Activated naive CD4-positive, alpha-beta T cell treated with Interleukin-2 at 50 U/mL for 16 hours (primary cell): Measurements from ENCODE around the gene SYCN.

Experiments used
- DNase-seq: peaks from one replicate; pipeline ENCODE4 v3.0.0-alpha.2; 2020

Gene SYCN

DNA sequence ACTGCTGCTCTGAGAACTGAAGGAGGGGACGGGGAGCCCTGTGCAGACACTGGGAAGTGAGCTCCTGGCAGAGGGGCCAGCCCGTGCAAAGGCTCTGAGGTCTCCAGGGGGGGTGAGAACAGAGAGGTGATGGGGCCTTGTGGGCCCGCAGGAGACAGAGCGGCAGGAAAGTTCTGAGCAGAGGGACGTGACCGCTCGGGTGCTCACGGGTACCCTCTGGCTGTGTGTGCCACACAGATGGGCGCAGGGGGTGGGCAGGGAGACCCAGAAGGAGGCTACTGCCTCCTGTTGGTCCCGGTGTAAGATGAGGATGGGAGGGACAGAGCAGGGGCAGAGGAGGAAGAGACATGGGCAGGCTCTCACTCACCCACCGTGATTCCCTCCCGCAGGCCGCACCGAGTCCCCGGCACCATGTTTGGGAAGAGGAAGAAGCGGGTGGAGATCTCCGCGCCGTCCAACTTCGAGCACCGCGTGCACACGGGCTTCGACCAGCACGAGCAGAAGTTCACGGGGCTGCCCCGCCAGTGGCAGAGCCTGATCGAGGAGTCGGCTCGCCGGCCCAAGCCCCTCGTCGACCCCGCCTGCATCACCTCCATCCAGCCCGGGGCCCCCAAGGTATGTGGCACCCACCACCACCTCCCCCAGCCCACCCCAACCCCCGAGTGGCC lies 34.8 kb downstream of the SYCN start:
- DNase-seq = no peak

DNA sequence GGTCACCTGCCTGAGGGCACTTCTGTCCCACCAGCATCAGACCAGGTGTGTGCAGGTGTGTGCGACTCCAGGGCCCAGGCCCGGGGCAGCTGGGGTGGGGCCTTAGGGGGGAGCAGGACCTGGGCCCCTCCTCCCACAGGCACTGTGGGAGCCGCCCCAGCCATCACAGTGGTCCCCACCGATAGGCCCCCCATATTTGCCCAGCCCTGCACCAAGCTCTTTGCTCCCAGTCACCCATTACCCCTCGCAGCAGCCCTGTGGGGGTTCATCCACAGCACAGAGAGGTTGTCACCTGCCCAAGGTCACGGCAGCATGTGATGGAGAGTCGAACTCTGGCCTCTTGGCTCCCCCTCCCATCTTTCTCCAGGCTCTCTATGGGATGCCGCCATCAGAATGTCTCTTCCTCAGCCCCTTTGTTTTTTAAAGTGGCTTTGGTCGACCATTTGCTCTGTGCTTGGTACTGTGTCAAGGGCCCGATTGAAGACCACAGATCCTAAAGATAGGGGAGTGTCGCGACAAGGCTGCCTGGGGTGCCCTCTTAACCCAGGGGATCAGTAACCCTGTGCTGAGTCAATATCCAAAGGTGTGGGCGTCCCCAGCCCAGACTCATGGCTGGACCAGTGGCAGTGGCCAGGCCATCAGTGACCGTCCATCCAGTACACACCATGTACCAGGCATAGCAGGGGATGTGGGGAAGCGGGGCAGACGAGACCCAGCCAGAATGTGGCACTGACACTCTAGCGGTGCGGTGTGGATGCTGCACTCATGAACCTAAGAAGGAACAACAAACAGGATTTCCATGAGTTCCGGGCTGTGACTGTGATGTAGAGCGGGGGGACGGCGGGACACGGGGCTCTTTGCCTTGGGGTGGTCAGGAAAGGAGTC lies 35.6 kb downstream of the SYCN start:
- DNase-seq = no peak

DNA sequence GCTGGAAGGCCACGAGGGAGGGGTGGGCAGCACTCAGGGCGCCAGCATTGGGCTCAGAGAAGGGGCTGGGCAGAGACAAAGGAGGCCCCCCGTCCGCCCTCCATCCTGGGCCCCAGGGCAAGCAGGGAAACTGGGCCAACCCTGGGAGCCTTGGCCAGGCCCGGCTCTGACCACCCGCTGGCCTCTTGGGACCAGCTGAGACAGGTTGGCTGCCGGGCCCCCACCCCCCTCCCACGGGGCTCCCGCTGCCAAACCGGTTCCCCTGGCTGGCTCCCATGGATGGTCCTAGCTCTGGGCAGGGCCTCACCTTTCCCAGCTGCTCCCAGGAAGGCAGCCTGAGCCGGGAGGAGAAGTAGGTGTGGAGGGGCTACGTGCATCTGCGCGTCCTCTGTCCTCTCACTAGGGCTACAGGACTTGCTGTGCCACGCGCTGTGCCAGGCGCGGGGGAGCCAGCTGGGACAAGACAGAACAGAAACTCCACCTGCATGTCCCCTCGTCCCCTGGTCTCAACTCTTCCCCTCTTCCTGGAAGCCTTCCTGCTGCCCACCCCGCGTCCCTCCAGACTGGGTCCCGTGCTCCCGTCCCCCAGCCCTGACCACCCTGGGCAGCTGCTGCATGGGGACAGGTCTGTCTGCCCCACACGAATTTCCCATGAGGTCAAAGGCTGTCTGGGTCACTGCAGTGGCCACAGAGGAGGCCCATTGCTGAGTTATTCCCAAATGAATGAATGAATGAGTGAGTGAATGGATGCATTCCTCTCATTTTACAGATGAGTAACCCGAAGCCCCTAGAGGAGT lies 36.4 kb downstream of the SYCN start:
- DNase-seq = no peak

DNA sequence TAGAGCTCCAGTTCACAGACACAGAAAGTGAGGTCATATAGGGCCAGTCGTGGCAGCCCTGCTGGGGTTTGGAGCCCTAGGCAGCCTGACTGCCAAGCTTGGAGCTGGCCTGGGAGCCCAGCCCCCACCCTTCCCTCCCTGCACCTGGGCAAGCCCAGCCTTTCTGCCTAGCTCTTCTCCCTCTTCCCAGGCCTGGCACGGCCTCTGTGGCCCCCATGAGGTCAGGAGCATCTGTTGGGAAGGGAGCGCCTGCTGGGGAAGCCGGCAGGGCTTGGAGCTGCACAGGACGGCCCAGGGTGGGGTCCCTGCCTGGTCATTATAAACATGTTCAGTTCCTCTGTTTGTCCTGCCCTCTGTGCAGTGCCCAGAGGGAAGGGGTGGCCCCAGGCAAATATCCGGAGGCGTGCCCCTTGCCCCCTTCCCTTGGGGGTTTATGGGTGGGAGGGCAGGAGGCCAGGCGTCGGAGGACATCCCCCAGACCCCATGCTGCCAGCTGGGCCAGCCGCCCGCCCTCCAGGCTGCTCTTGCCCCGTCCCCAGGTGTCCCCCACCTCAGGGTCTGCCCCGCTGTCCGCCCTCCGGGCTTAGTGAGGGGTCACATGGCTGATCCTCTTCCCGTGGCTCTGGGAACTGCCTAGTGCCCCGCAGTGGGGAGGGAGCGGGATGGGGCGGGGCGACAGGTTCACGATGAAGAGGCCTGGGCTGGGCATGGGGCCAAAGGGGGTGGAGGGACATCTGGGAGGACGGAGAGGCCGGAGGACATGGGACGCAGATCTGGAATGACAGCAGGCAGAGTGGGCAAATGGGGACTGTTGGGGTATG lies 37.3 kb downstream of the SYCN start:
- no peak for DNase-seq

DNA sequence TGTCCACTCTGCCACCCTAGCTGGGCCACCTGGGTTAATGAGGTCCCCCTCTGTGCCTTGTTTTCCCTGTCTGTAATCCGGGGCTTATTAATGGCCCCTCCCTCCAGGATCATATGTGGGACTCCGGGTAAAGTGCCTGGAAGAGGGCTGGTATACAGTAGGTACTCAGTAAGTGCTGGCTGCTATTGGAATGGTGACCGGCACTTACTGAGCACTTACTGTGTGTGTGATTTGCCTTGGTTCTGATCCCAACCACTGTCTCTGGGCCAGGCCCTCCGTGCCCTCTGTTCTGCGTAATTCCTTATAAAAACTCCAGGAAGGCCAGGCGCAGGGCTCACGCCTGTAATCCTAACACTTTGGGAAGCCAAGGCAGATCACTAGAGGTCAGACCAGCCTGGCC lies 38.2 kb downstream of the SYCN start:
- DNase-seq = no peak

DNA sequence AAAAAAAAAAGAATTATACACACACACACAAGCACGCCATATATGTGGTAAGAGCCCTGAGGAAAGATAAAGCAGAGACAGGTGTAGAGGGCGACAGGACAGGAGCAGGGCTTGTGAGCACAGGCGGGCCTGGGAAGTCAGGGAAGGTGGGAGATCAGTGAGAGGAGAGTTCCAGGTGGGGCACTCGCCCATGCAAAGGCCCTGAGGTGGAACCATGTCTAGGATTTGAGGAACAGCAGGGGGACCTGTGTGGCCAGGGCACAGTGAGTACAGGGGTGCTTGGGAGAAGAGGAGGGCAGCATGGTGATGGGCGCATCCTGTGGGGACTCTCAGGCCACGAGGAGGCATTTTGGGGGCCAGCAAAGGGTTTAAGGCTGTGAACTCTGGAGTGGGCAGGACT lies 39.8 kb downstream of the SYCN start:
- DNase-seq = no peak

DNA sequence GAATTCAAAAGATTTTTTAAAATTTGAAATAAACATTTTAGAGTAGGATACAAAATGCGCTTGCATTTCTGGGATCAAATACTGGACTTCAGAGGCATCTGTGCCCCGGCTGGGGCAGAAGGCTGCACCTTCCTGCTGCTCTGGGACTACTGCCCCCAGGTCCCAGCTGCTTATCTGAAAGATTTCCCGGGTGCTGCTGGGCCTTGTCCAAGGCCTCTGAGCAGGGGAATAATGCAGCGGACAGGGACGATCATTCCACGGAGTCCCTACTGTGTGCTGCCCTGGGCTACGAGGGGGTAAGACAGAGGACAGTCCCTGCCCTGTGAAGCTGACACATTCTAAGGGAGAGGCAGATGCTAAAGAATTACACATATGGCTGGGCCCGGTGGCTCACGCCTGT lies 40.4 kb downstream of the SYCN start:
- no peak for DNase-seq

DNA sequence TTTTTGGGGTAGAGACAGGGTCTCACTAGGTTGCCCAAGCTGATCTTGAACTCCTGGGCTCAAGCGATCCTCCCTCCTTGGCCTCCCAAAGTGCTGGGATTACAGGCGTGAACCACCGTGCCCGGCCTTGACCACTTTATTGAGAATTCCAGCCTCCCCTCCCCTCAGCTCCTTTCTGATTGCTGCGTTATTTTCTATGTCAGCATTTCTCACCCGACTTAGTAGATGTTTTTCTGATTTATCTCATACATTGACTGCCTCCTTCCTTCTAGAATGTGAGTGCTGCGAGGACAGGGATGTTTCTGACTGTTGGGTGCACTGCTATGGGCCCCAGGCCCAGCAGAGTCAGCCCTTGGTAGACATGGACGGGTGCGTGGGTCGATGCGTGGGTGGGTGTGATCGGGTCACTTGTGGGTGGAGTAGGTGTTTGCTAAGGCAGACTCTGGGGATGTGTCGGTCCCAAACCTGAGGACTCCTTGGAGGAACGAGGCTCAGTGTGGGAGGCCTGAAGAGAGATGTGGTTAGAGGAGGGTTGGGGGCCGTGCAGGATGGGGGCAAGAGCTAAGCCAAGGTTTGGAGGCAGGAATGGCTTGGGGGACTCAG lies 41.5 kb downstream of the SYCN start:
- no peak for DNase-seq

DNA sequence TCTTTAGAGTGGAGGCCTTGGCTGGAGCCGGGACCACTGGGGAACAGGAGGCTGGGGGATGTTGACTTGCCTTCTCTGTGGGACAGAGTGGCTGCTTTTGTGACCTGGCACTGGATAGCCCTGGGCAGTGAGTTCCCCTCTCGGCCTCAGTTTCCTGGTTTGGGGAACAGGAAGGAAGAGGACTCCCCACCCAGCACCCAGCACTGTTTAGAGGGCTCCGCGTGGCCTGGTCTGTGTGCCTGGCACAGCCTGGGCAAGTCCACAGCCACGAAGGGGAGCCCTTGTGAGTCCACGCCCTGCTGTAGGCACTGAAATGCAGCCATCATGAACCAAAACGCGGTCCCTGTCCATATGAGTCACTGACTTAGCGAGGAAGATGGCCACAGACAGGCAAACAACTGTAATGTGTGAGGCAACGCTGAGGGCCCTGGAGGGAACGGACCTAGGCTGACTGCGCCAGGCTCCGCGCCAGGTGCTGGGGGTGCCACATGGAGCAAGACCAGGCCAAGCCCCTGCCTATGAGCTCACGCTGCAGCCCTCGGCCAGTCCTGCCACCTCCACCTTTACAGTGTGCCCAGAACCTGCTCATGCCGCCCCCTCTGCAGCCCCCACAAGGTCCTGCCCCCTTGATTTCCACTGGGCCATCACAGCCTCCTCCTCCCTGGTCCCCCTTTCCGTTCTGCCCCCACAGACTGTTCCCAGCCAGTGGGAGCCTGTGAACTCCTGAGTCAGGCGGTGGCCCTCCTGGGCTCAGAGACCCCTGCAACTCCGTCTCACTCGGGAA lies 43.0 kb downstream of the SYCN start:
- no peak for DNase-seq

DNA sequence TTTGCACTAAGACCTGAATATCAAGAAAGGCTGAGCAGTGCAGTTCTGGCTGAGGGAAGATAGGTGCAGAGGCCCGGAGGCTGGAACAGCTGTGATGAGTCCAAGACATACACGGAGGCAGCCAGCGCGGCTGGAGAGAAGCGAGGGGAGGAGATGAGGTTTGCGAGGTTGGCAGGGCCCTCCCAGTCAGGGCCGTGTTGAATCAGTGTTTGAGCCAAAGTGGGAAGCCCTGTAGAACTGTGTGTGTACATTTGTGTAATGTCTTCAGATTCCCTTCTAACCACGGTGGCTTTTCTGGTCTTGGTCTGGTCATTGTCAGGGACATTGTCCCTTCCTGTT lies 43.6 kb downstream of the SYCN start:
- DNase-seq = no peak

DNA sequence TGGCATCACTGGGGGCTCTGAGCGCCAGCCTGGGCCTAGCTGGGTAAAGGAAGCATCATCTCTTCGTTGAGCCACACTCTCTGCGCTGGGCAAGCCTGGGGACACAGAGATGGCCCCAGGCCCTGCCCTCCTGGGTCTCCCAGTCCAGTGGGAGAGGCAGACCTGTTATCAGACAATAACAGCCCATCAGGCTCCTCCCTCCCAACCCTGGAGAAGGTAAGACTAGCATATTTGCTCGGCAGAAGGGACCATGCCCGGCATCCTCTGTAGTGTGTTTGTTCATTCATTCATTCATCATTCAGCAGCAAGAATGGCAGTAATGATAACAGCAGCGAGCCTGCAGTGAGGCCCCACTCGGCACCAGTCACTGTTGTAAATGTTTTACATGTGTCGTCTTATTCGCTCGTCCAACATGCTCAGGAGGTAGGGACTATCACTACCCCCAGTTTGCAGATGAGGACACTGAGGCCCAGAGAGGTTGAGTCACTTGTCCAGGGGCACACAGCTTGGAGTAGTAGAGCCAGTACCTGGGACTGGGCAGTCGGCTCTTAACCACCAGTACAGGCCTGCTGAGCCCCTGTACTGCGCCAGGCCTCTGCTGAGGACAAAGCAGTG lies 45.3 kb downstream of the SYCN start:
- DNase-seq = no peak

DNA sequence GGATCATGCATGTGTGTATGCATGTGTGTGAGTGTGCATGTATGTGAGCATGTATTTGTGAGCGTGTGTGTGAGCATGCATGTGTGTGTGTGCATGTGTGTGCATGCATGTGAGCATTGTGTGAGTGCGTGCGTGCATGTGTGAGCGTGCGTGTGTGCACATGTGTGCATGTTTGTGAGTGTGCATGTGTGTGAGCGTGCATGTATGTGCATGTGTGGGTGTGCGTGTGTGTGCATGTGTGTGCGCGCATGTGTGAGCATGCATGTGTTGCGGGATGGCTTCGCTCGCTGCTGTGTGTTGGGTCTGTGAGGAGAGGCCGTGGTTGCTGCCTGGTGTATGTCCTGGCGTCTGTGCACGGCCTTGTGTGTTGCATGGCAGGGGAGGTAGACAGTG lies 46.1 kb downstream of the SYCN start:
- DNase-seq = no peak

DNA sequence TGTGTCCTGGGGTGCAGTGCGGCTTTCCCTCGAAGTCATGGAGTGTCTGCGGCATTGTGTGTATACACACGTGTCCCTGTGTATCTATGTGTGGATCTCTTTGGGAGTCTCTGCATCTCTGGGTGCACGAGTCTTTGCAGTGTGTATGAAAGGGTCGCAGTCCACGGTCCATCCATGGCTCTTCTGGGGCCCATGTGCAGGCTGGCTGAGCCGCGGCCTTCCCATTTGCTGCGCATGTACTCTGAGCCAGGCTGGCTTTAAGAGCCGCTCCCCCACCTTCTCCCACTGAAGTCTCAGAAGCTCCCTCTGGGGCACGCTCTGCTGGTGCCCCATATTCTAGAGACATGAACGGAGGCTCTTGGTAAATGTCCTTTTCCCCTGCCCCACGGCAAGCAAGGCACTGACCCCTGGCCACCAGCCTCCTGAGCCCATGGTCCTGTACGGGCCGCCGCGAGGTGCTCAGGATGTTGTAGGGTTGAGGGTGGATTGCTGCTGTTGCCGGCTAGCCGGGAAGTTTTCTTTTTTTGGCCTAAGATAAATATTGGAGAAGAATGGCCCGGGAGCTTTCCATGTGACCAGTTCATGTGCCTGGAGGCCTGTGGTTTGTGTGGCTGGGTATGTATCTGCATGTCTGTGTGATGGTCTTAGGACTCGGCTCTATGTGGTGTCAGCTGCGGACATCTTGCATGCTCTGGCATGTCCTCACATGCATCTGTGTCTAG lies 46.6 kb downstream of the SYCN start:
- no peak for DNase-seq

DNA sequence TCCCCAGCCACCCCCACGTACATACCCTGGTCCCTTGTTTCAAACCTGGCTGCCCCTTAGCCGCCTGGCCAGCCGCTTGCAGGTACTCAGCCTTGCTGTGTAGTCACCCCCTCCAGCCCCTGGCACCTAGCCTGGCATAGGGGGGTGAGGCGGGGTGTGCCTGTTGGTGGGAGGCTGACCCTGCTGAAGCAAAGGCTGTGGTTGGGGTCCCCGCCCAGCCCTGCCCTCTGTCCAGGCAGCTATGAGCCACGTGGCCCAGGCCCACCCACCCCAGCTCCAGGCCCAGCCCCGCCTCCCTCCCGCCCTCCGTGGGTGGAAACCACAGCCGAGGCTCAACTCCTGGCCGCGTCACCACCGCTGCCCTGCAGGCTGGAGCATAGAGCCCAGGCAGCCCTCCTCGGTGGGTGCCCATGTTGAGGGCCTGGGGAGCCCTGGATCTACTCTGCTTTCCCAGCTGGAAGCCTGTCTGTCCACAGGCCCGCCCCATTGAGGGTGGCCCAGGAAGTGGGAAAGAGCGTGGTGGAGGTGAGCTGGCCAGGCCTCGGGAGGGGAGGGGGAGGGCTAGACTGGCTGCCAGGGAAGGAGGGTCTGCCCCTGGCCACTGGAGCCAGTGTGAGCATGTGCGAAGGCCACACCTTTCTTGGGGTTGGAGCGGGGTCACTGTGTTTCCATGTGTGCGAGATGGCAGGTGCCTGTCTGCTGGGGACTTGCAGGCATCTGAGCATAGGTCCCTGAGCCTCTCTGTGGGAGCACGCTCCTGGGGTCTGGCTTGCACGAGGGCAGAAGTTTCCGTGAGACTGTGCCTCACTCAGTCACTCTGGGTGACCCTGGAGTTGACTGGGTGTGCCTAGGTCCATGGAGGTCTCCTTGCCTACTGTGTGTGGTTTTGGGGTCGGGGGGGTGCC lies 47.5 kb downstream of the SYCN start:
- DNase-seq = no peak

DNA sequence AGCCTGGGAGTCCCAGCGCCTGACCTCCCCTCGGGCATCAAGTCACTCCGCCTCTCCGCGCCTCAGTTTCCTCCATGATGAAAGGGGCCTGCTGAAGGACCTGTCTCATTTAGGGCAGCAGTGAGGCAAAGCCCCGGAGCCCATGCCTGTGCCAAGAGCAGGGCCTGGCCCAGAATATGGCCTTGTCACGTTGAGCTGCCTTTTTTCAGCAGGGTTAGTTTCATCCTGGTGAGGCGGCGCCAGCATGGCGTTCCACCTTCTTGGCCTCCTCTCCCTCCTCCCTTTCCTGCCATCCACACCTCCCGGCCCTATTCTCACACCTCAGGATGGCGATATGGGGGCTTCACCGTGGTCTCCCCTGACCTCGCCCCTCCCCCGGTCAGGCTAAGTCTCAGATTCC lies 48.3 kb downstream of the SYCN start:
- no peak for DNase-seq

DNA sequence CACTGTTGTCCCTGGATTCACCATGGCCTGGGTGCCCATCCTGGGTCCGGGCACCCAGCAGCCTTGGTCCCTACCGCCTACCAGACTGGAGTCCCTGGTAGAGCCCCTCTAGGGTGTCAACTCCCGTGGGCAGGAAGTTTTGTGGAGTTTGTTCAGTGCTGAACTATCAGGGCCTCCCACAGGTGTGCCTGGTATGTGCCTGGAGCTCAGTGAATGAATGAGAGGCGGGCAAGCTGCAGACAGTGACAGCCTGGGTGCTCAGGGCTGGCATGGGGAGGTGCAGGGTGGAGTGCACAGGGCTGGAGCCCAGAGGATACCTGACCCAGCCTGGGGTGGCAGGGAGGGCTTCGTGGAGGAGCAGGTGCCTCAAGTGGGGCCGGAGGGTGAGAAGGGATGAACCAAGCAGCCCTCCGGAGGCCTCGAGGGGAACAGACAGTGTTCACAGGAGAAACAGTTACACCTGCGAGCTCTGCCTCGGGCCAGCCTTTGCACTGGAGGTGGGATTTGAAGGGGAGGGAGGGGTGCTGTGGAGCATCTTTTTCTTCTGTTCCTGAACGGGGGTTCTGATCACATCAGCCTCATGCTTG lies 48.9 kb downstream of the SYCN start:
- DNase-seq = no peak

DNA sequence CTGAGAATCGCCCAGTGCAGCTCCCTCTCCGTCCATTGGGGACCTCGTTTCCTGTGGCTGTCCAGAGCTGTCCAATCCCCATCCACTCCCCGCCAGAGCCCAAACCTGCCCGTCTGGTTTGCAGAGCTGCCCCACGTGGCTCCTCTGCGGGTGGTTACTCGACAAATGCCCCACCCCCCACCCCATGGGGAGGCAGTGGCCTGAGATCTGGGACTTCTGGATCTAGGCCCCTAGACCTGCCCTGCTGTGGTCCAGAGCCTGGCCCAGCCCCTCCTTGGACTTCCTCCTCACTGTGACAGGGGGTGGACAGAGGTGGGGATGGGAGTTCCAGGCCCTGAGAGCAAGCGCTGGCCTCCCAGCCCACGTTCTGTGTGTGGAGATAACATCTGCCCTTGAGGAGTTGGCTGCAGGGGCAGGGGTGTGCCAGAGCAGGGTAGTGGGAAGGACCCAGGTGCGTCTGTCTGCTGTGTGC lies 49.4 kb downstream of the SYCN start:
- DNase-seq = no peak

DNA sequence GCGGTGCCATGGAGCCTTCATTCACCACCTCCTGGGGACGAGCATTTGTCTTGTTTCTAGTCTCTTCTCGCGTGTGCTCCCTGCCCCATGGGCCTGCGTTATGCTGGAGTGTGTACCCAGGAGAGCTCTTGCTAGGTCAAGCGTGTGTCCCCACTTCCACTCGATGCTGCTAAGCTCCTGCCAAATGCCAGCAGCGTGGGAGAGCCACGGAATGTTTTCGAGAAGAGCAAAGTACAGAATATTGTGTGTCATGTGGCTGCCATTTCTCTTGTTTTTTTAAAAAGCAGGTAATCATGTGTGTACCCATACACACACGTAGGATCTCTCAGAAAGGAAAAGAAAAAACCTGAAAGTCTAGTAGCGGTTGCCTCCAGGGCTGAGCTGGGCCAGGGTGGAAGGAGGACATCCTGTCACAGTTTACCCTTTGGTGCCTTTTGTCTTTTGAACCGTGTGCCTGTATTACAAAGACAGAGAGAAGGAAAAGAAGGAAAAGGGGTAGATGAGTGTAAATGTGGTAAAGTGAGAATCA lies 49.9 kb downstream of the SYCN start:
- no peak for DNase-seq
